Lung (tissue), 12 donors: ENCODE results near the gene MYO15A. TPM values are rescaled to one million over a fixed set of nuclear protein-coding genes. Genes with fewer than 3 reads are reported as not detected.

Source experiments
- ATAC-seq: fragments of 200-7000 bp; cut with Tn5 transposase; one replicate; pipeline ENCODE4 v1.9.1; 2020; ENCODE audit warnings: moderate number of reproducible peaks; ENCODE audit not compliant: insufficient read depth, low FRiP score
- DNase-seq, 3 donors: peaks; one replicate each; pipeline ENCODE4 v3.0.0-alpha.2; 2013 to 2017
- H3K27ac ChIP-seq, 2 donors: one replicate each; pipeline ENCODE4 v1.5.1; 2013; ENCODE audit warnings: mild to moderate bottlenecking in 2 of 2, moderate library complexity in 2 of 2, control low read depth in 1 of 2, inconsistent platforms in 1 of 2, low read depth in 1 of 2, low read length in 1 of 2
- H3K27me3 ChIP-seq, 3 donors: one replicate each; pipeline ENCODE4 v1.5.1; 2013; ENCODE audit warnings: low read length in 2 of 3; ENCODE audit not compliant: control insufficient read depth in 3 of 3, insufficient read depth in 3 of 3
- H3K36me3 ChIP-seq, 4 donors: one replicate each; pipeline ENCODE4 v1.5.1; 2013; ENCODE audit warnings: low read length in 4 of 4, mild to moderate bottlenecking in 1 of 4, moderate library complexity in 1 of 4; ENCODE audit not compliant: control insufficient read depth in 4 of 4, insufficient read depth in 4 of 4
- H3K4me1 ChIP-seq, 5 donors: one replicate each; pipeline ENCODE4 v1.5.1; 2013; ENCODE audit warnings: low read length in 5 of 5, mild to moderate bottlenecking in 2 of 5, moderate library complexity in 1 of 5; ENCODE audit not compliant: control insufficient read depth in 5 of 5, insufficient read depth in 5 of 5
- H3K4me3 ChIP-seq: one replicate; pipeline ENCODE4 v1.5.1; 2013; ENCODE audit warnings: mild to moderate bottlenecking, control low read depth, moderate library complexity
- H3K9ac ChIP-seq, 2 donors: one replicate each; pipeline ENCODE4 v1.5.1; 2013; ENCODE audit warnings: low read length in 2 of 2, control low read depth in 1 of 2; ENCODE audit not compliant: insufficient read depth in 1 of 2
- H3K9me3 ChIP-seq, 4 donors: one replicate each; pipeline ENCODE4 v1.5.1; 2013; ENCODE audit warnings: low read length in 3 of 4, mild to moderate bottlenecking in 1 of 4, moderate library complexity in 1 of 4; ENCODE audit not compliant: control insufficient read depth in 4 of 4, insufficient read depth in 3 of 4
- CTCF ChIP-seq: IDR thresholded peaks from 2 replicates; pipeline ENCODE4 v1.5.1; 2012; ENCODE audit warnings: mild to moderate bottlenecking; ENCODE audit errors: control extremely low read depth, extremely low read depth
- WGBS, 2 donors: extraction: QIAGEN DNeasy Blood & Tissue Kit; methylation state at CpG; one replicate each; pipeline ENCODE4 v1.1.7; 2013; 5-methylcytosine and 5-hydroxymethylcytosine counted together
- polyA plus RNA-seq, 2 donors: library from polyadenylated mRNA; stranded (reverse); fragments of 200-250 nt; gene quantifications; one replicate each; pipeline ENCODE4 v1.2.1, GENCODE V29; 2013
- total RNA-seq, 2 donors: library from RNA; depleted of rRNA in 1 of 2; stranded (reverse); fragments of >200 nt in 1 of 2; gene quantifications; one replicate each; pipeline ENCODE4 v1.2.1, GENCODE V29; 2014 to 2021
- donor health status: control.
- donor health status: control.
- donor health status: Bipolar disorder and iron deficiency.
- donor health status: healthy.
- donor health status: DM: yes; HTN: yes; CAD: no.

Gene MYO15A
- total and polyA plus RNA-seq, 4 donors: 0.56 to 2.7 (median 2.3) TPM

GRCh38 chr17:18191236-18191667, 82.7 kb downstream of the MYO15A start:
- WGBS, 2 donors: 36 to 54% methylated on average over 3 of the region's 3 CpGs

GRCh38 chr17:18191967-18192366, 83.4 kb downstream of the MYO15A start:
- TF ChIP-seq CTCF: no peak
- H3K4me1 ChIP-seq: peaks cover 12 to 42% (median 26%) of the 10 kb centered on the region in 5 donors
- no peak overlapping the region for H3K27ac ChIP-seq
- peaks cover 16 to 33% (median 30%) of the 10 kb centered on the region in 4 donors for H3K36me3 ChIP-seq
- H3K9me3 ChIP-seq: peaks cover 0 to 2% (median 0%) of the 10 kb centered on the region in 4 donors
- H3K9ac ChIP-seq: no peak overlapping the region
- DNase-seq (no peak), ATAC-seq (no peak)
- H3K4me3 ChIP-seq: no peak overlapping the region
- H3K27me3 ChIP-seq: no peaks in the 10 kb centered on the region
- WGBS, 2 donors: 91% methylated on average over 2 of the region's 2 CpGs

More at GRCh38 chr17:18191236-18191667, 82.7 kb downstream of the MYO15A start:
- peak in 2 of 3 donors; percentile 36 to 49 for DNase-seq
- no peak for ATAC-seq
- peak overlapping the region in 1 of 2 donors; percentile 2 for H3K27ac ChIP-seq
- no peak overlapping the region for H3K9ac ChIP-seq
- no peak overlapping the region for H3K4me3 ChIP-seq
- H3K4me1 ChIP-seq: peaks cover 13 to 49% (median 33%) of the 10 kb centered on the region in 5 donors
- TF ChIP-seq CTCF: no peak
- peaks cover 13 to 30% (median 29%) of the 10 kb centered on the region in 4 donors for H3K36me3 ChIP-seq
- H3K9me3 ChIP-seq: peaks cover 0 to 2% (median 0%) of the 10 kb centered on the region in 4 donors
- H3K27me3 ChIP-seq: no peaks in the 10 kb centered on the region

- no peak for TF ChIP-seq CTCF
- no peak for DNase-seq
- Histone ChIP-seq H3K27ac (no peak overlapping the region), H3K9ac (no peak overlapping the region), H3K4me3 (no peak overlapping the region), H3K36me3 (peaks cover 16 to 43% (median 27%) of the 10 kb centered on the region in 4 donors), H3K27me3 (no peaks in the 10 kb centered on the region), H3K4me1 (peaks cover 0 to 39% (median 9%) of the 10 kb centered on the region in 5 donors), H3K9me3 (peaks cover 0 to 2% (median 0%) of the 10 kb centered on the region in 4 donors)
- 94 to 96% methylated on average over 2 to 4 of the region's 4 CpGs for WGBS, 2 donors
- no peak for ATAC-seq
These were observed 85.8 kb downstream of the MYO15A start for GRCh38 chr17:18194394-18194793.

- ATAC-seq: no peak
- Histone ChIP-seq H3K4me1 (peaks cover 0 to 37% (median 9%) of the 10 kb centered on the region in 5 donors), H3K27ac (no peak overlapping the region), H3K9me3 (peaks cover 0 to 2% (median 0%) of the 10 kb centered on the region in 4 donors), H3K27me3 (no peaks in the 10 kb centered on the region), H3K9ac (no peak overlapping the region), H3K4me3 (no peak overlapping the region), H3K36me3 (peaks cover 15 to 43% (median 24%) of the 10 kb centered on the region in 4 donors)
- 78% methylated on average over 4 of the region's 4 CpGs for WGBS, 2 donors
- DNase-seq: no peak
- TF ChIP-seq CTCF: no peak
These were observed 86.2 kb downstream of the MYO15A start for GRCh38 chr17:18194804-18195203.
